ENCODE data around the gene THAP2.

- TF ChIP-seq POLR2AphosphoS5 (IDR thresholded peaks at IDR 0.05; ENCODE audit: borderline replicate concordance, low read depth, low read length) (no peak), EZH2 (IDR thresholded peaks at IDR 0.05) (no peak), FOXP2 (optimal IDR thresholded peaks at IDR 0.05; ENCODE audit: control extremely low read depth, extremely low read length, insufficient read depth) (no peak)
Observed at GRCh38 chr12:71704920-71705319, 40.8 kb downstream of the THAP2 start.

All from SK-N-MC (cell line).